ENCODE measurements around the gene SCARF2.
"Not testable (repeated sequence)": the region's sequence is repeated elsewhere in the genome, so short reads cannot be mapped to it uniquely, and the experiment has no call there.

Gene SCARF2

DNA sequence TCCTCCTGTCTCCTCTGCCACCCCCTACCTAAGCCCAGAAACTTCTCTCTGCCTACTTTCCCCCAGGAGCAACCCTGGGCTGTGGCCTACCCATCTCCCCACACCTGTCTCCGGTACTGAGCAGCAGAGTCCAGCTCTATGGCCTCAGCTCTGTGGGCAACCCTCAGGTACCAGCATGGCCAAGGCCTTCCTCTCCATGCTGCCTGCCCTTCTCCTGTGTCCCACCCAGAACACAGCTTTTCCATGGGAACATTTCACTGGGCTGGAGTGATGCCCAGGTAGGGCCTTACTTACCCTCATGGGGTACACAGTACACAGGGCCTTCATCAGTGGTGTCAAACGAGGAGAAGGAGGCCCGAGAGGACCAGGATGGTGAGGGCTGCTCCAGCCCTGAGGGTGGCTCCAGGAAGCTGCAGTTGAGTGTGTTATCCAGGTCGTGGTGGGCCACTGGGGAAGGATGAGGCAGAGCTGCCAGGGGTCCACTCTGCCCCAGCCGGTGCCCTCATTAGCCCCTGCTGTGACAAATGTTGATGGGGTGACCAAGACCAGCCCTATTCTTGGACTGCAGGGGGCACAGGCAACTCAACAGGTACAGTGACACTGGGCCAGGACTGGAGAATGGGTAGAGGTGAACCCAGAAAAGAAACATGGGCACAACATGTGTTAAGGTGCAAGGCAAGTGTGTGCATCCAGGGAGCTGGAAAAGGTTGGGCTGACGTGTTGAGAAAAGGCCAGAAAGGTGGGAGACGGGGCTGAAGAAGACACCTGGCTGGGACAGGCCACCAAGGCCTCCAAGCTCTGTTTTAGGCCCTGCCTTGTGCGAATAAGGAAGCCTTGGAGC is 10.3 kb downstream of the SCARF2 start:
- DNase-seq: no peak

DNA sequence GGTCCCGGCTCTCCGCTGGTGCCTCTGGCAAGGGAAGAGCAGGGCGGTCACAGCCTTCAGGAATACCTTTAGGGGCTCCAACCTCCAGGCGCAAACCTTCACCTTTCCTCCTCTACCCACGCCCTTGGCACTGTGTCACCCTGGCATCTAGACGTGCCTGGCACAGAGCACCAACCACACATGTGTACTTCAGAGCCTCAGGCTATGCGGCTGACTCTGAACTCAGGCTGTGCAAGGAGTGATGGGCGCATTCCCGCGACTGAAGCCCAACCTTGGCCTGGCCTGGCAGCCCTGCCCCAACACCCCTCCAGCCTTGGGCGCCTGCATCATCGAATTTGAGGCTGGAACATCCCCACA is 11.4 kb downstream of the SCARF2 start:
- DNase-seq: no peak

DNA sequence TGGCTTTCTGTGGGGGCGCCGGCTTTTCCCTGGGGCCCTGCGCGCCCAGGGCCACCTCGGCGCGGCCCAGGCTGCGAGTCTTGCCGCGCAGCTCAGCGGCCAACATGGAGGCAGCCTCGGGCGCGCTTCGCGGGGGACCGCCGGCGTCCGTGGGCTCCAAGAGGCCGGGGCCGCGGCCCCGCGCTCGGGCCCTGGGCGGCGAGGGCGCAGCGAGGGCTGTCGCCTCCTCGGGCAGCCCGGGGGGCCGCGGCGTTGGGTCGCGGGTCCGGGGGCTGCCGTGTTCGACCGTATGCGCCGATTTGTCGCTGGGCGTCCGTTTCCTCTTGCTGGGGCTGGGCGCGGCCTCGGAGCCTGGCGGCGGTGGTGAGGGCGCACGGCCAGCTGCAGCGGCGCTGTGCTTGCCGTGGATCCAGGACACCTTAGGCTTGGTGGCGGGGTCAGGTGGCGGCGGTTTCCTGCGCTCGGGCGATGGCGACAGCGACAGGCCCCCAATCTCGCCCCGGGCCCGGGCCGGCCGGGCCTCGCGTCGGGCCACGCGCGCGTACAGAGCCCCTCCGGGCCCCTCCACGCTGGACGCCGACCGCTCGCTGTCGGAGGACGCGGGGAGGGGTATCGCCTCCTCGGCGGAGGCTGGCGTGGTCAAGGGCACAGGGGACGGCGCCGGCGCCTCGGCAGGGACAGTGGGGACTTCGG is 11.9 kb downstream of the SCARF2 start:
- DNase-seq: no peak

DNA sequence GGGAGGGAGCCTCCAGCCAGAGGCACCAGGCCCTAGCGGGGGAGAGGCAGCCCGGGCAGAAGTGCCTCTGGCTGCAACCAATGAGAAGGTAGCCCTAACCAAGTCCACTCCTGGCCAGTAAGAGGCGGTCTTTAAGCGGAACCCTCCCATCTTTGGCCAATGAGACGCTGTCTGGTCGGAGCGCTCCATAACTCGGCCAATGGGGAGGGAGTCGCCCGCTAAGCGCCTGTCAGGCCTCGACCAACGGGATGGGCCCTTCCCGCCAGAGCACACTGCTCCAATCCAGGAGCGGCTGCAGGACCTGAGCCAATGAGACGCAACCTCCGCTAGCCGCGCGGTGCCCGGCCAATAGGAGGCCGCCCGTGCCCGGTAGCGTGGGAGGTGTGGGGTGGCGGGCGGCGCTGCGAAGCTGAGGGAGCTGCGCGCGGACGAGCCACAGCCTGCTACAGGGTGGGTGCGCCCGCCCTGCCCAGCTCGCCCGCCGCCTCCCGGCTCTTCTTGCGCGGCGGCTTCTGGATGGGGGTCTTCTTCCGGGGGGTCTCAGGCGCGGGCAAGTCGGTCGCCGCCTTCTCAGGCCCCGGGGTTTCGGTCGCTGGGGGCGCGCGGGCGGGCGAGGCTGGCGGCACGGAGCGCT is 12.6 kb downstream of the SCARF2 start:
- DNase-seq: peak; percentile 21

DNA sequence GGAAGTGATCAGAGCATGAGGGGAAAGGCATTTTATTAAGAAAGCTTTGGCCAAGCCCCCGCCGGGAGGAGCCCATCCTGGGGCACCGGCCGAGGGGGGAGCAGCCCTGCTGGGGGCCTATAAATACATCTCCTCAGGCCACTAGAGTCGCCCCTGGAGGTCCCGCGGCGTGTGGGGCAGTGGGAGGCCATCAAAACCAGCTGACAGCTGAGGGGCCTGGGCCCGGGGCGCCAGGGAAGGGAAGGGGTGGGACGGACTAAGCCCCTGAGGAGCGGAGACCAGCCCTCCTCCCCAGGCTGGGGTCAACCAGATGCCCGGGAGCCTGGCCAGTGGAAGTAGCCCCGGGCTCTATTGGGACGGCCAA is 13.1 kb downstream of the SCARF2 start:
- no peak for DNase-seq

DNA sequence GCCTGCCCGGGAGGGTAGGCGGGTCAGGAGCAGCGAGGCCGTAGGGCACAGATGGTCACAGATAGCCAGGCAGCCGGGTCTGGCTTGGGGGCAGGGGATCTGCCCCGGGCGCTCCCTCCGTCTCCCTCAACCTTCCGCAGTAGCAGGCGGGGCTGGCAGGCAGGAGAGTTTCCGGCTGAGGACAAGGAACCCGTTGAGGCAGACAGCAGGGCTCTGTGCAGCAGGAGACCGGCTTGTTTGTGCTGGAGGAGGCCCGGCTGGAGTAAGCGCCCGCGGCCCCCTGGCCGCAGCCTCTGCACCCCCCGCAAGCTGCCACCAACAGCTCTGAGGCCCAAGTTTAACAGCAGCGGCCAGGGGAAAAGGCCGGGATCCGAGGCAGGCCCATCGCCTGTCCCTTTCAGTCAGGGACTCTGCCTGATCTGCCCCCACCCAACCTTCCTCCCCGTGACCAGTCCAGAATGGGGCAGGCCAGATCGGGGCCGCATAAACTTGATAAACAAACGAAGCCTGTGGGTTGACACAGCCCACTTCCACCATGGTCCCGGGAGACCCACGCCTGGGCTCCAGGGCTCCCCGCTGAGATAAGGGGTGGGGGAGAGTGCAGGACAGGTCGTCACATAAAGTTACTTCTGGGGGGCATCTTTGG is 13.6 kb downstream of the SCARF2 start:
- no peak for DNase-seq

DNA sequence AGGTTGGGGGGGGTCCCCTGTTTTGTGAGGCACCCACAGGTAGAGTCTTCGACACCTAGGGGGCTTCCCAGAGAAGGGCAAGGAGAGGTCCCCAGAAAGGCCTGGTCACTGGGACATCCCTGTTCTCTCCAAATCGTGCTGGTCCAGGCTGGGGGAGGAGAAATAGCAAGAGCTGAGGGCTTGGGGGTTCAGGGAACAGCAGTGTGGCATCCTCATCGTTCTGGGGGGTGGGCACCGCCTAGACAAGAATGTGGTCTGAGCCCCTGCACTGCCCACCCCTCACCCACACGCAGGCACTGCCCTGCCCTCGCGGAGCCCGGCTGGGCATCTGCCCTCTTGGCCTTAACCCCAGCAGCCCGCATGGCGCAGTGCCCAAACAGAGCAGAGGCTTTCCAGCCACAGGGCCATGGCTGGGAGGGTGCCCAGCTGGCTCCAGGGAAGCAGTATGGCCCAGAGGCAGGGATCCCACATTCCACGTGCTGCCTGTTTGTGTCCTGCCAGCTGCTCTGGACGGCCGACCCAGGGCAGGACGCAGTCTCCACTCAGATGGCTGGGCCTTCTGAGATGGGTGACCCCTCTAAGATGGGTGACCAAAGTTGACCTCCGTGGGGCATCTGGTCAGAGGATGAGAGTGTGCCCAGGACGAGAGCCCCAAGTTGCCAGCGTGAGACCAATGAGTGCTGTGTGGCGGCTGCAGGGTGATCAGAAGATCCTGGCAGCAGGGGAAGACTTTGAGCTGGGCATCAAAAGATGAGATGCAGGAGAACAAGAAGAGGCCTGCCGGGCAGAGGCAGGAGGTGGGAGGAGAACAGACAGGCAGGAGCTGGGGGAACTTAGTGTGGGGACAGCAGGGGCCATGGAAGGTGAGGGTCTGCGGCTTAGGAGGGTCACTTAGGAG is 14.4 kb downstream of the SCARF2 start:
- no peak for DNase-seq

DNA sequence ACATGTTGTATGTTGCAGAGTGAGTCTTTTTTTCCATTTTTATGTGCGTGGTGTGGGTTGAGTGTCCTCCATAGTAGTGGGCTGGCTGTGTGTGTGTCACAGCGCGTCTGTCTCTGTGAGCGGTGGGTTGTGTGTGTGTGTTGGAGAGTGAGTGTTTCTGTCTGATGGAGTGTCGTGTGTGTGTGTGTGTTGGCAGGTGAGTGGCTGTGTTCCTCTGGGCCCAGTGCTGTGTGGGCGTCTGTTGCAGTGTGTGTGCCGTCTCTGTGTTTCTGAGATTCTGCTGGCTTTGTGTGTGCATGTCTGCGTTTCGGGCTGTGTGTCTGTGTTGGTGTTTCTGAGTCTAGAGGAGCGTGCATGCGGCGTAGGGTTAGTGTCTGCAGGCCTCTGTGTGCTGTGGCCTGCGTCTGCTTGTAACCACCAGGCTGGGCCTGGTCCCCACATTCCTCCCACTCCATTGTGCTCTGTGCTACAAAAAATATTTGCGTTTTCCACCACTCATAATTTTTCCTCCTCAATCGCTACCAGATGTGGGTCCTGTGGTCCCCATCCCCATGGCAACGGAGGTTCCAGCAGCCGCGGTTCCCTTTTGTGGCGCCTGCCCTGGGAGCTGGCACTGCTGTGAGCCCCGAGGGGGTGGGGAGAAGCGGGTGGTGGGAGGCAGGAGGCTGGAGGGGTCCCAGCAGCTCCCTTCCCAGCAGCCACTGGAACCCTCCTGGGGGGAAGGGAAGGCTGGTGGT is 15.2 kb downstream of the SCARF2 start:
- no peak for DNase-seq

DNA sequence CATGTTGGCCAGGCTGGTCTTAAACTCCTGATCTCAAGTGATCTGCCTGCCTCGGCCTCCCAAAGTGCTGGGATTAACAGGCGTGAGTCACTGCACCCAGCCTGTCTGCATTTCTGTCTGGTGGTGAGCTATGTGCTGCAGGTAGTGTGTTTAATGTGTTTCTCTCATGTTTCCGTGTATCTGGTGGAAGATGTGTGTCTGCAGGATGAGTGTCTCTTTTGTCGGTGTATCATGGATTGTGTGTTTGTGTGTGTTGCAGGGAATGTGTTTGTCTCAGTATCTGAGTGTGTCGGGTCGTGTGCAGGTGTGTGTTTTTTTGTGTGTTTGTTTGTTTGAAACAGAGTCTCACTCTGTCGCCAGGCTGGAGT is 16.1 kb downstream of the SCARF2 start:
- DNase-seq: no peak

DNA sequence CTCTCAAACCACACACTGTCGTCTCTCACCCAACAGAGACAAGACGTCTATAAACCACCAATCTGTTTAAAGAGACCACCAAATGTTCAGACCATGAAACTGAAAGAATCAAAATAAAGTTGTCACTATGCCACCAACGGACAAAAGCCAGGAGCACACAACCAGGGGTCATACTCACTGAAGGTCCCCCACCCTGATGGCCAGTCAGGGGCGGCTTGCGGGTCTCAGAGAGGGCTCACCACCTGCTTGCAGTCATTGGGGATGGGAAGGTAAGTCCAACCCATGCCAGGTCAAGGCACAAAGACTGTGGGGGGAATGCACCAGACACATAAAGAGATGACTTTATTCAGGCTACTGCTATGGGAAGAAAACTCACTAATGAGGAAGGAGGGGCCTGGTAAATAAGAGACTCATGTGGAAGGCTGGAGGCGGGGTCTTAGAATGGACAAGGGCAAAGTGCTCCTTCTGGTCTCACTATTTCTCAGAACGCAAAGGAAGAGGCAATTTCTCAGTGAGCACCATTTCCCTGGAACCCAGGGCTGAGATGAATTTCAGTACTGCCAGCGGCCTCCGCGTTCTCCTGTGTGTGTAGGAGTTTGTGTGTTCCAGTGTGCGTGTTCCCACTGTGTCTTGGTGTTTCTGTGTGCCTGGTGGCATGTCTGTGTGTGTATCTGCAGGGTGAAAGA is 17.3 kb downstream of the SCARF2 start:
- no peak for DNase-seq

DNA sequence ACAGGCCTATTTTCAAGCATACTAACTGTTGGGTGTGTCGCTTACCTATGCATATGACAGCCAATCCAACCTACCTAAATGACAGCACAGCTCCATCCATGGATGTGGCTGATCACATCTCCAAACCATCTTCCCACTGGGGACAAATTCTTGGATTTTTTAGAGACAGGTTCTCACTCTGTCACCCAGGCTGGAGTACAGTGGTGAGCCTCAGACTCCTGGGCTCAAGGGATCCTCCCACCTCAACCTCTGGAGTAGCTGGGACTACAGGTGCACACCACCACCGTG is 18.0 kb downstream of the SCARF2 start:
- DNase-seq: no peak

DNA sequence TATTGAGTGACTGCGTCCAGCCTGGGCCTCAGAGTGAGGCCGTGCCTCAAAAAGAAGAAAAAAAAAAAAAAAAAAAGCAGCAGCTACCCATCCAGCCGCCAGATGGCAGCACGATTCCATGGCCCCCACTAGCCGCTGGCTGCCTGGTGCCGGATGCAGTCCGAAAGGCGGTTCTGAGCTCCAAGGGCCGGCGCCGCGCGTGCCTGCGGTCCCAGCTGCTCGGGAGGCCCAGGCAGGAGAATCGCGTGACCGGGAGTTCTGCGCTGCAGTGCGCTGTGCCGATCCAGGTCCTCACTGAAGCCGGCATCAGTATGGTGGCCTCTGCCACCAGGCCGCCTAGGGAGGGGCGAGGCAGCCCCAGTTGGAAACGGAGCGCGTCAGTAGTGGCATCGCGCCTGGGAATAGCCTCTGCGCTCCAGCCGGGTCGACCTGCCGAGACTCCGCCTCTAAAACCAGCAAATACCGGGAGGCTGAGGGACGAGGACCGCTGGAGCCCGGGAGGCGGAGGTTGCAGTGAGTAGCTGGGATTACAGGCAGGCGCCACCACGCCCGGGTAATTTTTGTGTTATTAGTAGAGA is 19.3 kb downstream of the SCARF2 start:
- DNase-seq: peak; percentile 69

DNA sequence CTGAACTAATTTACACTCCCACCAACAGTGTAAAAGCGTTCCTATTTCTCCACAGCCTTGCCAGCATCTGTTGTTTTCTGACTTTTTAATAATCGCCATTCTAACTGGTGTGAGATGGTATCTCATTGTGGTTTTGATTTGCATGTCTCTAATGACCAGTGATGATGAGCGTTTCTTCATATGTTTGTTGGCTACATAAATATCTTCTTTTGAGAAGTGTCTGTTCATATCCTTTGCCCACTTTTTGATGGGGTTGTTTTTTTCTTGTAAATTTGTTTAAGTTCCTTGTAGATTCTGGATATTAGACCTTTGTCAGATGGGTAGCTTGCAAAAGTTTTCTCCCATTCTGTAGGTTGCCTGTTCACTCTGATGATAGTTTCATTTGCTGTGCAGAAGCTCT is 21.9 kb downstream of the SCARF2 start:
- DNase-seq: not testable (repeated sequence)

DNA sequence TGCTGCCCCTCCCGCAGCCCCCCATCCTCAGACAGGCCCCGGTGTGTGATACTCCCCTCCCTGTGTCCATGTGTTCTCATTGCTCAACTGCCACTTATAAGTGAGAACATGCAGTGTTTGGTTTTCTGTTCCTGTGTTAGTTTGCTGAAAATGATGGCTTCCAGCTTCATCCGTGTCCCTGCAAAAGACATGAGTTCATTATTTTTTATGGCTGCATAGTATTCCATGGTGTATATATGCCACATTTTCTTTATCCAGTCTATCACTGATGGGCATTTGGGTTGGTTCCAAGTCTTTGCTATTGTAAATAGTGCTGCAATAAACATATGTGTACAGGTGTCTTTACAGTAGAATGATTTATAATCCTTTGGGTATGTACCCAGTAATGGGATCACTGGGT is 22.4 kb downstream of the SCARF2 start:
- not testable (repeated sequence) for DNase-seq

DNA sequence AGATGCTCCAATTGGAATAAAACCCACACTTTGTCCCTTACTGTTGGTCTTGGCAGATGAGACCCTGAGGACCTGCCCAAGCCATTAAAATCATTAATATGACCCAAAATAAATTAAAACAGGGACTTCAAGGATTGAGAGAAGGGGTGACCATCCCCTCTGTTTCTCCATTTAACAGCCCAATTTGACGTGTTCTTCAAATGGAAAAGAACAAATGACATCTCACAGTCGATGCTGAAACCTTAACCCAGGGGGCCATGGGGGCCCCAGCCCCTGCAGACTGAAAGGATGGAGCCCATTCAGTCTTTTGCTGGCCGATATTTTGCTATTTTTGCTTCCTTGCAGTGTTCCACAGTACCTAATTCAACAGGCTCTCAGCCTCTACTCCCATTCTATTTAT is 23.2 kb downstream of the SCARF2 start:
- no peak for DNase-seq

DNA sequence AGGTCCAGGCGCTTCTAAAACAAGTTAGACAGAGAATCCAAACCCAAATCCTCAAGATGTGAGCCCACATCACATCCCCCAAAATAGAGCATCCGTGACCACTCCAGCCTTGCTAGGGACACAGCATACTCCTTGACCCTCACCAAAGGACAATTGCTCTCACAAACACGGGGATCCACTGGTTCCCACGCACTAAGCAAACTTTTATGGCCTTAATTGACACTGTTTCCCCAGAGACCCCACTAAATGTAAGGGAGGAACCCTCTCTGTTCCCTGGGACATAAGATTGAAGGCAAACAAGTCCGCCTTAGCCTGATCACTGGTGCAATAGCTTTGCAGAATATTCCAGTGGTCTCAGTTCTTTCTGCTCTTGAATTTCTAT is 23.6 kb downstream of the SCARF2 start:
- DNase-seq: no peak

DNA sequence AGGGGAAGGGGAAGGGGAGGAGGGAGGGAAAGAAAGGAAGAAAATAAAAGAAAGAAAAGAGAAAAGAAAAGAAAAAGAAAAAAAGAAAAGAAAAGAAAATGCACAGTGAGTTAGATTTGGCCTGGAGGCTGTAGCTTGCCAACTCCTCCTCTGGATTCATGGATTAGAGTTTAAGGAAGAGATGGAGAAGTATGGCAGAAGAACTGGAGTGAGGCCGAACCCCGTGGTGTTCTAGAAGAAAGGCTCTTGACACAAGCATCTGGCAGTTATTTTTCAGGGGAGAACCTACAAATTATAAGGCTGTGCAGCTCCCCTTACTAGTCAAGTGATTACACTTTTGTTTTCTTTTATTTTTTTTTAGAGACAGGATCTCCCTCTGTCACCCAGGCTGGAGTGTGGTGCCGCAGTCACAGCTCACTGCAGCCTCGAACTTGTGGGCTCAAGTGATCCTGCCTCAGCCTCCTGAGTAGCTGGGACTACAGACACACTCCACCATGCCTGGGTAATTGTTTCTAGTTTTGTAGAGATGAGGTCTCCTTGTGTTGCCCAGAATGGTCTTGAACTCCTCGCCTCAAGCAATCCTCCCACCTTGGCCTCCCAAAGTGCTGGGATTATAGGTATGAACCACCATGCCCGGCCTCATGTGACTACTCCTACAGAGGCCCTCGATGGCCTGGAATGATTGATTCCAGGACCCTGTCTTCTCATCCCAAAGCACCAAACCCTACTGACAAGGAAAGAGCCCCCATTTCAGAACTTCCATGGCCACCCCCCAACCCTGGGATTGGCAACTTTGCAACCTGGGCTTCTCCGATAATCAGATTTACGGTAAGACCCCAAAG is 24.2 kb downstream of the SCARF2 start:
- no peak for DNase-seq

DNA sequence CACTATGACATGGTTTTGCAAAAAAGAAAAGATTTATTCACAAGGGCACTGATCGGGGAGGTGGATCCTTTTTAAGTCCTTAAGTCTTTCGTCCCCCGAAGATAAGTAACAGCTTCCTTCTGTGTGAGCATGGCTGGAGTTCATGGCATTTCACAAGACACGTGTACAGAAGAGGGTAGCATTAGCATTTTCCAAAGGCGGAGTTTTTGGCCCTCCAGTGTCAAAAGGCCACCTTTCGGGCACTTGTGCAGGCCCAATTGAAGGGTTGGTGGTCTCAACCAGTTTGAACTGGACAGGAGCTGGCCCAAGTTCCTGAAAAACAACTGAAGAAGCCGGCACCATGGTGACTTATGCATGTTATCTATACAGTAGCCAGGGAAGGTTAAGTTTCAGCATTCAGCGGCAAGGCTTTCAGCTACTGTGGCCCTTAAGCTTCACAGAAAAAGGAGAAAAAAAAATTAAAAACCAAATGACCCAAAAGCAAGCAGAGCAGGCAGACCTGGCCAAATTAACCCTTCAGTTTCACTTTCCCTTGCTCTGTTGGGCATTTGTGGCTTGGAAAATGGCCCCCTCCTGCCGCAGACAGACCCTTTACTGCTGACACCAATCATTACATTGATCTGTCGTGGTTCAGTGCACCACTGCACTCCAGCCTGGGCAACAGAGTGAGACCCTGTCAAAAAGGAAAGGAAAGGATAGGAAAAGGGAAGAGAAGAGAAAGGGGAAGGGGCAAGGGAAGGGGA is 25.0 kb downstream of the SCARF2 start:
- no peak for DNase-seq

DNA sequence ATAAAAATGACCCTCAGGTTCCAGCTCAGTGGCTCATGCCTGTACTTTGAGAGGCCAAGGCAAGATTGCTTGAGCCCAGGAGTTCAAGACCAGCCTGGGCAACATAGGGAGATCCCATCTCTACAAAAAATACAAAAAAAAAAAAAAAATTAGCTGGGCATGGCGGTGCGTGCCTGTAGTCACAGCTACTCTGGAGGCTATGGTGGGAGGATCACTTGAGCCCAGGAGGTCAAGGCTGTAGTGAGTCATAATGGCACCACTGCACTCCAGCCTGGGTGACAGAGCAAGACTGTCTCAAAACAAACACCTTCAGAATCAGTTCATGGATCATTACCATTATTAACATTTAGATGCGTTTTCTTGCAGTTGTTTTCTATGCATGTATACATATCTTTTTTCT is 28.2 kb downstream of the SCARF2 start:
- DNase-seq: not testable (repeated sequence)

DNA sequence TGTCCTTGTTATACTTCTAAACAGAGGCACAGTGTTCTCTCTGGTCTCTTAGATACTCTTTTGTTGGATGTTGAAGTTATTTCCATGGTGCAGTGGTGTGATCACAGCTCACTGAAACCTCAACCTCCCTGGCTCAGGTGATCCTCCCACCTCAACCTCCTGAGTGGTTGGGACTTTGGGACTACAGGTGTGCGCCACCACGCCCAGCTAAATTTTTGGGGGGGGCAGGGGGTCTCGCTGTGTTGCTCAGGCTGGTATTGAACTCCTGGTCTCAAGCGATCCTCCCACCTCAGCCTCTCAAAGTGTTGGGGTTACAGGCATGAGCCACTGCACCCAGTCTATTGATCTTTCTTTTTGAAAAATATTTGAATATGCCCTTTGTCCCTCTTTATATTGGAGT is 28.7 kb downstream of the SCARF2 start:
- no peak for DNase-seq
